ENCODE results near the gene CXorf58. TPM values are rescaled to one million over a fixed set of nuclear protein-coding genes. Genes with fewer than 3 reads are reported as not detected.

CXorf58 gene
- total and polyA plus RNA-seq, 2 of the 8 experiments (the other 6 are each of a cell fraction or from before 2014, with no cell fraction given): 0.05 TPM; not detected in 1

DNA sequence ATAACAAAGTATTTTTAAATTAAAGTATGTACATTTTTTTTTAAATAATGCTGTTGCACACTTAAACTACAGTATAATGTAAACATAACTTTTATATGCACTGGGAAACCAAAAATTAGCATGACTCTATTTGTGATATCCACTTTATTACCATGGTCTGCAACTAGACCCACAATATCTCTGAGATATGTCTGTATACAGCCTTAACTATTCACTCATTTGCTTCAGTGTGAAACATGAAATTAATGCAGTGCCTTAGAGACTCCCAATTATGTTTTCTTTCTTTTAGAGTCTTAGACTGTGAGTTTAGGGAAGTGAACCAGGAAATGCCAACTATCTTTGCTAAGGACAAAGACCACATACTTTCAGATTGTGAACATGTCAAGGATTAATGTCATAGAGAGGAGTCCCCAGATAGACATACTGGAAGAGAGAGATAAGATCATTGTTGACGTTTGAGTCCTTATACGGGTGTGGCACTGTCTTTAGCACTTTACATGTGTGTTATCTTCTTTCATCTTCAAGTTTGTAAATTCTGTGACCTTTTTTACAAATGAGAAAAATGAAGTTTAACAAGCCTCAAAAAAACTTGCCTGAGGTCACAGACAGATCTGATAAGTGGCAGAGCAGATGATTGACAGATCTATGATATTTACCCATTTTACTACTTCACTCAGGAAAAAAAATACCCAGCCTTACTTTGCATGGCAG is 23.2 kb downstream of the CXorf58 start (continued):
- TF ChIP-seq JUND (IDR thresholded peaks at IDR 0.05; ENCODE audit: low read length): no peak
